ENCODE measurements around the gene SSC4D. TPM values are rescaled to one million over a fixed set of nuclear protein-coding genes. Genes with fewer than 3 reads are reported as not detected.
"Not testable (repeated sequence)": the region's sequence is repeated elsewhere in the genome, so short reads cannot be mapped to it uniquely, and the experiment has no call there.

SSC4D gene
- total RNA-seq, 1 donor from 2014 or later, result 1.0 TPM

DNA sequence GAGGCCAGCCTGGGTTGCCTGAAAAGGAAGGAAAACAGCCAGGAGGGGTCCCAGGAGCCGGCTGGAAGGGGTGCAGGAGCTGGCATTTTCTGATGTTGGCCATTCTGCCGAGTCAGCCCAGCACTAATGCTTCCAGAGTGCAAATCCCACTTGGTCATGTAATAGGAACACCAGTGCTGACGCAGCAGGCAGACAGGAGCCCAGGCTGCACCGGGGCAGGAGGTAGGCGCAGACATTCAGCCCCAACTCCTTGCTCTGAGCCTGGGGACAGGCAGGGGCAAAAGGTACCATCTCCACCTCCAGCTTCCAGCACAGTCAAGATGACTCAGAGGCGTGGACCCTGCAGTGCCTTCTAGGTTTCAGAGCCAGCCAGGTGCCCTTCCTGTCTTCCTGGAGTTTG is 40.5 kb downstream of the SSC4D start:
- Histone ChIP-seq H3K4me3 (ENCODE audit: low read length in 3 of 3) (no peak overlapping the region), H3K27ac (ENCODE audit: low read depth, low read length) (no peak overlapping the region), H3K36me3 (ENCODE audit: control insufficient read depth in 3 of 3, insufficient read depth in 3 of 3, low read length in 3 of 3) (no peaks in the 10 kb centered on the region)

DNA sequence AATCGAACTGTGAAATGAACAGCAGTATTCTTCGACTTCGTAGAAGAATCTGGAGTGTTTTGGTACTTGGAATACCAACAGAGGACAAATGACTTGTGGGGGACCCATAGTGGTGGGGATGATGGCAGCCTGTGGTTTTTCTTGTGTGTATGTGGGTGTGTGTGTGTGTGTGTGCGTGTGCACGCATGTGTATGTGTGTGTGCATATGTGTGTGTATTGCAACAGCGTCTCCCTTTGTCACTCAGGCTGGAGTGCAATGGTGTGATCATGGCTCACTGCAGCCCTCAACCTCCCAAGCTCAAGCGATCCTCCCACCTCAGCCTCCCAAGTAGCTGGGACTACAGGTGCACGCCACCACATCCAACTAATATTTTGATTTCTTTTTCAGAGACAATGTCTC is 41.3 kb downstream of the SSC4D start:
- Histone ChIP-seq H3K27ac (ENCODE audit: low read depth, low read length) (no peak overlapping the region), H3K9me3 (ENCODE audit: control insufficient read depth in 3 of 3, low read length in 3 of 3) (no peaks in the 10 kb centered on the region), H3K27me3 (ENCODE audit: control insufficient read depth in 3 of 3, insufficient read depth in 3 of 3, low read length in 3 of 3) (no peaks in the 10 kb centered on the region), H3K4me3 (ENCODE audit: low read length in 3 of 3) (no peak overlapping the region), H3K36me3 (ENCODE audit: control insufficient read depth in 3 of 3, insufficient read depth in 3 of 3, low read length in 3 of 3) (no peaks in the 10 kb centered on the region), H3K4me1 (ENCODE audit: control insufficient read depth in 3 of 3, insufficient read depth in 3 of 3, low read length in 3 of 3) (peaks cover 33 to 37% (median 33%) of the 10 kb centered on the region in 3 donors), H3K9ac (ENCODE audit: low read depth in 1 of 3, low read length in 3 of 3) (no peak overlapping the region)

More for the DNA sequence above, 40.5 kb downstream of the SSC4D start:
- Histone ChIP-seq H3K9ac (ENCODE audit: low read depth in 1 of 3, low read length in 3 of 3) (no peak overlapping the region), H3K27me3 (ENCODE audit: control insufficient read depth in 3 of 3, insufficient read depth in 3 of 3, low read length in 3 of 3) (no peaks in the 10 kb centered on the region), H3K9me3 (ENCODE audit: control insufficient read depth in 3 of 3, low read length in 3 of 3) (no peaks in the 10 kb centered on the region), H3K4me1 (ENCODE audit: control insufficient read depth in 3 of 3, insufficient read depth in 3 of 3, low read length in 3 of 3) (peaks cover 30 to 35% (median 32%) of the 10 kb centered on the region in 3 donors)

DNA sequence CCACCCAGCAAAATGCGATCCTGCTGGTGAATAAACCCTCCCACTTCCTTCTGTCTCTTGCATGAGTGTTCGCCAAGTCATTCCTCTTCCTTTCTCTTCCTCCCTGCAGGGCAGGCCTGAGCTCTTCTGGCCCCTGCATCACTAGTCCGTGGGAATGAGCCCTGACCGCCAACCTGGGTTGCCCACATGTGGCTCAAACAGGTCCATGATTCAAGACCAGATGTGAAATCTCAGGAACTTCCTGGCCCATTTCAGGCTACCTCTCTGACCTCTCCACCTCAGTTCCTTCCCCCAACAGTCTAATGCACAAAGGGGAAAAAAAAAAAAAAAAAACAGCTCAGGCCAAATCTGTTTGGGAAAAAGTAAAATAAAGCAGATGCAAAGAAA is 45.3 kb downstream of the SSC4D start:
- peaks cover 32 to 35% (median 33%) of the 10 kb centered on the region in 3 donors for H3K4me1 ChIP-seq (ENCODE audit: control insufficient read depth in 3 of 3, insufficient read depth in 3 of 3, low read length in 3 of 3)
- H3K4me3 ChIP-seq (ENCODE audit: low read length in 3 of 3), result peak overlapping the region; percentile 34 to 54 (median 54)
- H3K9me3 ChIP-seq (ENCODE audit: control insufficient read depth in 3 of 3, low read length in 3 of 3), result no peaks in the 10 kb centered on the region
- H3K36me3 ChIP-seq (ENCODE audit: control insufficient read depth in 3 of 3, insufficient read depth in 3 of 3, low read length in 3 of 3), result no peaks in the 10 kb centered on the region
- H3K9ac ChIP-seq (ENCODE audit: low read depth in 1 of 3, low read length in 3 of 3), result peak overlapping the region; percentile 60 to 69 (median 69)
- peak overlapping the region; percentile 86 for H3K27ac ChIP-seq (ENCODE audit: low read depth, low read length)
- H3K27me3 ChIP-seq (ENCODE audit: control insufficient read depth in 3 of 3, insufficient read depth in 3 of 3, low read length in 3 of 3), result no peaks in the 10 kb centered on the region

DNA sequence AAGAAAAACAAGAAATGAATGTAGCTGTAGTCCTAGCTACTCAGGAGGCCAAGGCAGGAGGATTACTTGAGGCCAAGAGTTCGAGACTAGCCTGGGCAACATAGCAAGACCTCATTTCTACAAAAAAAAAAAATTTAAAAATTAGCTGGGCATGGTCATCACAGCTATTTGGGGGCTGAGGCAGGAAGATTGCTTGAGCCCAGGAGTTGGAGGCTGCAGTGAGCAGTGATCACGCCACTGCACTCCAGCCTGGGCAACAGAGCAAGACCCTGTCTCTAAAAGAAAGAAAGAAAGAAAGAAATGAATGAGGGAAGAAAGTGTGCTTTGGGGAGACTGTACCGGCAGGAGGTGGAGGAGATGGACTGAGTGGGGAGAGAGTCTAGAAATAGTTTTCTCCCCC is 45.7 kb downstream of the SSC4D start:
- peak overlapping the region in 2 of 3 donors; percentile 60 to 69 for H3K9ac ChIP-seq (ENCODE audit: low read depth in 1 of 3, low read length in 3 of 3)
- H3K27ac ChIP-seq (ENCODE audit: low read depth, low read length), result peak overlapping the region; percentile 86
- H3K4me1 ChIP-seq (ENCODE audit: control insufficient read depth in 3 of 3, insufficient read depth in 3 of 3, low read length in 3 of 3), result peaks cover 29 to 30% (median 29%) of the 10 kb centered on the region in 3 donors
- H3K4me3 ChIP-seq (ENCODE audit: low read length in 3 of 3), result peak overlapping the region in 2 of 3 donors; percentile 54
- not testable (repeated sequence) for H3K36me3 ChIP-seq (ENCODE audit: control insufficient read depth in 3 of 3, insufficient read depth in 3 of 3, low read length in 3 of 3); H3K27me3 ChIP-seq (ENCODE audit: control insufficient read depth in 3 of 3, insufficient read depth in 3 of 3, low read length in 3 of 3); H3K9me3 ChIP-seq (ENCODE audit: control insufficient read depth in 3 of 3, low read length in 3 of 3)

DNA sequence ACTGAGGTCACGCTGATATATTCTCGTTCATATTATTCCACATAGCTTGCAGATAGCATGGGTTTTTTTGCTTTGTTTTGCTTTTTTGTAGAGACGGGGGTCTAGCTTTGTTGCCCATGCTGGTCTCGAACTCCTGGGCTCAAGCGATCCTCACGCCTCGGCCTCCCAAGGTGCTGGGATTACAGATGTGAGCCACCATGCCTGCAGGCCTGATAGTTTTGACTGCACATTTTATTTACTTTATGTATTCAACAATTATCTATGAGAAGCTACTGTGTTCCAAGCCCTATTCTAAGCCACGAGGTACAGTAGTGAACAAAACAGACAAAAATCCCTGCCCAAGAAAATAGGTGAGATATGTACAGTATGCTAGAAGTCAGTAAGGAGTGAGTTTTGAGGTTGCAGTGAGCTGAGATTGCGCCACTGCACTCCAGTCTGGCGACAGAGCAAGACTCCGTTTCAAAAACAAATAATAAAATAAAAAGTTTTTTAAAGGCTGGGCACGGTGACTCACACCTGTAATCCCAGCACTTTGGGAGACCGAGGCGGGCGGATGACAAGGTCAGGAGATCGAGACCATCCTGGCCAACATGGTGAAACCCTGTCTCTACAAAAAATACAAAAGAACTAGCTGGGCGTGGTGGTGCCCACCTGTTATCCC is 49.4 kb downstream of the SSC4D start:
- Histone ChIP-seq H3K4me3 (ENCODE audit: low read length in 3 of 3) (peak overlapping the region; percentile 80 to 96 (median 91)), H3K27ac (ENCODE audit: low read depth, low read length) (peak overlapping the region; percentile 99), H3K36me3 (ENCODE audit: control insufficient read depth in 3 of 3, insufficient read depth in 3 of 3, low read length in 3 of 3) (no peaks in the 10 kb centered on the region), H3K27me3 (ENCODE audit: control insufficient read depth in 3 of 3, insufficient read depth in 3 of 3, low read length in 3 of 3) (no peaks in the 10 kb centered on the region), H3K9ac (ENCODE audit: low read depth in 1 of 3, low read length in 3 of 3) (peak overlapping the region; percentile 94 to 98 (median 95)), H3K9me3 (ENCODE audit: control insufficient read depth in 3 of 3, low read length in 3 of 3) (no peaks in the 10 kb centered on the region), H3K4me1 (ENCODE audit: control insufficient read depth in 3 of 3, insufficient read depth in 3 of 3, low read length in 3 of 3) (peaks cover 29 to 38% (median 34%) of the 10 kb centered on the region in 3 donors)

DNA sequence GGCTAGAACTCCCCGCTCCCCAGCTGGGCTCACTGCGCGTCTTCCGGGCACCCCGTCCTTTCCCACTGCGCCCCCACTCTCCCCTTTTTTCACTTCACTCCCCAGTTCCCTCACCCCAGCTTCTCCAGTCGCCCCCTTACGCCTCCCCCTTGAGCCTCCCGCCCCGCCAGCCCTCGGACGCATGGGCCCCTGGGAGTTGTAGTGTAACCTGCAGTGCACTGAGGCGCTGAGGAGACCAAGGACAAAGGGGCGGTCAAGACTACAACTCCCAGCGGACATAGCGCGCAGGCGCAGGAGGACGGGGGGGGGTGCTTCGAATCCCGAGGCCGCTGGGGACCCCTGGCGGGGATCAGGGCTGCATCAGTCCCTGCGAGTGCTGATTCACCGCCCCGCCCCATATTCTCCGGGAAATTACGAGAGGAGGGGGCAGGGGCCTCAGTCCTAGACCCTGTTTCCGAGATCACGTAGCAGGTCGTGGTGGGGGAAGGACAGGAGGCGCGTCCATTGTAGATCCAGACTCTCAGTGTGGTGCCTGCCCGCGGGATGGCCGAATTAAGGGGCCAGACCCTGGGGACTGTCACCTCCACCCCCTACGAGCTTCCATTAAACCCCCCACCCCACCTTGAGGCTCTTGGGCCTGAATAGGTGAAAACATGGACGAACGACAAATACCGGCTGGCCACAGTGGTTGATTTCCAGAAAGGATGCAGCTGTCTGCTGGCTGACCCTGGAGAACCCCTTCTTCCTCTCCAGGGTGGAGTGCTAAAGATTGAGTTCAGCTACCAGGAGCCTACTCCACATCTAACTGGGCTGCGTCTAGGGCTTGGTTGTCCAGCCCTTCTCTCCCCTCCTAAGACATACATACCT is 50.2 kb downstream of the SSC4D start:
- H3K27ac ChIP-seq (ENCODE audit: low read depth, low read length), result peak overlapping the region; percentile 99
- peaks cover 0 to 2% (median 0%) of the 10 kb centered on the region in 3 donors for H3K36me3 ChIP-seq (ENCODE audit: control insufficient read depth in 3 of 3, insufficient read depth in 3 of 3, low read length in 3 of 3)
- peak overlapping the region; percentile 94 to 98 (median 95) for H3K9ac ChIP-seq (ENCODE audit: low read depth in 1 of 3, low read length in 3 of 3)
- no peaks in the 10 kb centered on the region for H3K9me3 ChIP-seq (ENCODE audit: control insufficient read depth in 3 of 3, low read length in 3 of 3)
- no peaks in the 10 kb centered on the region for H3K27me3 ChIP-seq (ENCODE audit: control insufficient read depth in 3 of 3, insufficient read depth in 3 of 3, low read length in 3 of 3)
- H3K4me1 ChIP-seq (ENCODE audit: control insufficient read depth in 3 of 3, insufficient read depth in 3 of 3, low read length in 3 of 3), result peaks cover 31 to 36% (median 36%) of the 10 kb centered on the region in 3 donors
- peak overlapping the region; percentile 80 to 96 (median 91) for H3K4me3 ChIP-seq (ENCODE audit: low read length in 3 of 3)

DNA sequence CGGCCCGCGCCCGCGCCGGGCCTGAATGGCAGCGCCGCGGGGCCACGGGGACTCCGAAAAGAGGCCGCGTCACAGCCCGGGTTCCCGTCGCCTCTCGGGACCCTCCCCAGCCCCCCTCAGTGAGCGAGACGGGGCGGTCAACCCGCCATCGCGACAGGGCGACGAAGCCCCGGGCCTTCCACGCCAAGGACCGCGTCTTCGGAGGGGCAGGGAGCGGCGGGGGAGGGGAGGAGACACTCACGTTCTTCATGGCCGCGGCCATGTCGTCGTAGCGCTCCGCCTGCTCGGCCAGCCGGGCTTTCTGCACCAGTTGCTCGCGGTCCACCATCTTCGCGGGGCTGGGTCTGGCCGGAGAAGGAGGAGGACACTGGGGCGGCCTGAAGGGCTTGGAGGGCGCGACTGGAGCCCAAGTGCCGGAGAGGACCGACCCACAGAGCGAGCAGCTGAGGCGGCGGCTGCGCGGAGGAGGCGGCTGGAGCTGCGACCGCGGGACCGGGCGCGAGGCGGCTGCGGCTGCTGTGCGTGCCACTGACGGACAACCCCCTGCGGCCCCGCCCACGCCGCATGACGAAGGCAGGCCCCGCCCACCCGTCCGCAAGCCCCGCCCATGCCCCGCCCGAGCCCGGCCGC is 50.9 kb downstream of the SSC4D start, which contains the start of gene YWHAG:
Gene YWHAG (minus strand): TSS at position 511 of the 630 bp plus-strand sequence. CDS start 183 bp downstream, at position 328.
- H3K9ac ChIP-seq (ENCODE audit: low read depth in 1 of 3, low read length in 3 of 3), result peak within 1 kb of the TSS; percentile 94 to 98 (median 95)
- H3K4me3 ChIP-seq (ENCODE audit: low read length in 3 of 3), result peak within 1 kb of the TSS; percentile 91 to 97 (median 96)
- peak within 1 kb of the TSS; percentile 99 for H3K27ac ChIP-seq (ENCODE audit: low read depth, low read length)
- H3K9me3 ChIP-seq (ENCODE audit: control insufficient read depth in 3 of 3, low read length in 3 of 3), result no peaks in the 10 kb centered on the region
- H3K4me1 ChIP-seq (ENCODE audit: control insufficient read depth in 3 of 3, insufficient read depth in 3 of 3, low read length in 3 of 3), result peaks cover 29 to 38% (median 30%) of the 10 kb centered on the region in 3 donors
- H3K36me3 ChIP-seq (ENCODE audit: control insufficient read depth in 3 of 3, insufficient read depth in 3 of 3, low read length in 3 of 3), result peaks cover 0 to 2% (median 0%) of the 10 kb centered on the region in 3 donors
- no peaks in the 10 kb centered on the region for H3K27me3 ChIP-seq (ENCODE audit: control insufficient read depth in 3 of 3, insufficient read depth in 3 of 3, low read length in 3 of 3)

DNA sequence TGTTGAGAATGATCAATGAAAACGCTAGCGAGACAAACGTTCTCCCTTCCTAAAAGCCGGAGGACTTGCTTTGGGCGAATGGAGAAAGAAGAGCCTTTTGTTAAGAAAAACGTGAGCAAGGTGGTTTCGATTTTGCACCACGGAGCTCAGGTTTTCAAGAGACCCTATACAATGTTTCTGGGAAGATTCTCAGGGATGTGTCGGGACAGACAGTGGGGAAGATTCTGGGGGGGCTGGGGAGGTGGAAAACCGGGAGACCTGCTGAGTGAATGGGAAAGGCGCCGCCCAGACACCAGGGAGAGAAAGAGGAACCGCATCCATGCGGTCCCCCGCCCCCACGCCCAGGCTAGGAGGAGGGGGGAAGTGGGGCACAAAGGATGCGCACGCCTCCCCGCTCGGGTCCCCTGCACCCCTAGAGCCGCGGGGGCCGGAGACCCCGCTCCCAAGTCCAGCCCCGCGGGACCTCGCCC is 51.5 kb downstream of the SSC4D start:
- no peaks in the 10 kb centered on the region for H3K9me3 ChIP-seq (ENCODE audit: control insufficient read depth in 3 of 3, low read length in 3 of 3)
- peaks cover 0 to 2% (median 0%) of the 10 kb centered on the region in 3 donors for H3K36me3 ChIP-seq (ENCODE audit: control insufficient read depth in 3 of 3, insufficient read depth in 3 of 3, low read length in 3 of 3)
- H3K4me1 ChIP-seq (ENCODE audit: control insufficient read depth in 3 of 3, insufficient read depth in 3 of 3, low read length in 3 of 3), result peaks cover 30 to 39% (median 32%) of the 10 kb centered on the region in 3 donors
- H3K27me3 ChIP-seq (ENCODE audit: control insufficient read depth in 3 of 3, insufficient read depth in 3 of 3, low read length in 3 of 3), result no peaks in the 10 kb centered on the region
- H3K9ac ChIP-seq (ENCODE audit: low read depth in 1 of 3, low read length in 3 of 3), result peak overlapping the region; percentile 89 to 98 (median 95)
- H3K4me3 ChIP-seq (ENCODE audit: low read length in 3 of 3), result peak overlapping the region; percentile 91 to 97 (median 96)
- peak overlapping the region; percentile 99 for H3K27ac ChIP-seq (ENCODE audit: low read depth, low read length)

DNA sequence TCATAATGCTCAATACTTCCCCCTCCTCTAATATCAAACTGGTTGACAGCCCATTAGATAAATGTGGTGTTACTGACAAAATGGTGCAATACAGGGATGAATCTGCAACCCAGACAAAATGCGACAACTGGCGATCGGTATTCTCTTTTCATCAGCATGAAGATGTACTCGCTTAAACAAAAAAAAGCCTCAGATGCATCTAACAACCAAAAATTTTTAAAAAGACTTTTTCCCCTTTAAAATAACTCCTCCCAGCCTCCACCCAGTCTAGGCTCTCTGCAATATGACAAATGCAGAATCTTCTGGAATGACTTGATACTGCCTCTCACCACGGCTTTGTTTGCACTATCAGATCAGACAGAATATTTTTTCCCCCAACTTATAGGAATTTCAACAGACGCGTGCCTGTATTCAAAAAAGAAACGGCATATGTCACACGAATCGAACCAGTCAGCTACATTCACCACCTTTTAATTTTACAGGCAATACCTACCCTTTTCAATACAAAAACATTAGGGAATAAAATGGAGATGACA is 52.0 kb downstream of the SSC4D start:
- peaks cover 33 to 42% (median 37%) of the 10 kb centered on the region in 3 donors for H3K4me1 ChIP-seq (ENCODE audit: control insufficient read depth in 3 of 3, insufficient read depth in 3 of 3, low read length in 3 of 3)
- H3K27ac ChIP-seq (ENCODE audit: low read depth, low read length), result peak overlapping the region; percentile 99
- H3K36me3 ChIP-seq (ENCODE audit: control insufficient read depth in 3 of 3, insufficient read depth in 3 of 3, low read length in 3 of 3), result peaks cover 0 to 2% (median 0%) of the 10 kb centered on the region in 3 donors
- H3K27me3 ChIP-seq (ENCODE audit: control insufficient read depth in 3 of 3, insufficient read depth in 3 of 3, low read length in 3 of 3), result no peaks in the 10 kb centered on the region
- peak overlapping the region; percentile 91 to 97 (median 96) for H3K4me3 ChIP-seq (ENCODE audit: low read length in 3 of 3)
- peak overlapping the region; percentile 89 to 98 (median 95) for H3K9ac ChIP-seq (ENCODE audit: low read depth in 1 of 3, low read length in 3 of 3)
- H3K9me3 ChIP-seq (ENCODE audit: control insufficient read depth in 3 of 3, low read length in 3 of 3), result no peaks in the 10 kb centered on the region

Measured in skeletal muscle tissue (tissue), 4 donors.